ENCODE data around the gene DUSP10. TPM values are rescaled to one million over a fixed set of nuclear protein-coding genes. Genes with fewer than 3 reads are reported as not detected.

The DUSP10 gene
- total and polyA plus RNA-seq, 2 of the 13 experiments (the other 11 are each of a cell fraction or from before 2014, with no cell fraction given), result 2.1 to 4.4 TPM

GRCh38 chr1:221775206-221775605 lies 33.3 kb upstream of the DUSP10 start:
- Histone ChIP-seq H3K79me2 (ENCODE audit: insufficient read depth, low read length) (no peaks in the 10 kb centered on the region), H4K20me1 (ENCODE audit: insufficient read depth, low read length) (no peaks in the 10 kb centered on the region), H3K36me3 (replicated peaks in 1 of 2; ENCODE audit: control insufficient read depth in 1 of 2, insufficient read depth in 2 of 2, low read length in 2 of 2) (no peaks in the 10 kb centered on the region), H3K27me3 (ENCODE audit: control insufficient read depth in 1 of 2, insufficient read depth in 2 of 2, low read length in 2 of 2) (no peaks in the 10 kb centered on the region; a peak in 2 of 5 replicates), H2AFZ (ENCODE audit: low read length) (no peak overlapping the region), H3K4me2 (ENCODE audit: low read depth, low read length) (no peak overlapping the region), H3K9ac (ENCODE audit: insufficient read depth, low read depth, low read length) (no peak overlapping the region), H3K4me3 (replicated peaks in 1 of 3; ENCODE audit: insufficient read depth in 1 of 3, low read depth in 2 of 3, low read length in 3 of 3) (no peak overlapping the region), H3K9me3 (ENCODE audit: low read length) (no peaks in the 10 kb centered on the region), H3K27ac (ENCODE audit: extremely low read length, insufficient read depth, low read length) (no peak overlapping the region), H3K4me1 (ENCODE audit: insufficient read depth, low read length) (no peaks in the 10 kb centered on the region)
- no peak for ATAC-seq
- in situ Hi-C loops (cut with HindIII; ENCODE audit: extremely low pct_ligation_motif_present, low pct_unique_long_range_greater_than_20kb), result no loop called here
- BruUV-seq (replicated peaks), result no TSS peak
- 4% methylated on average over 4 of the region's 4 CpGs for WGBS (ENCODE audit: low lambda C conversion rate)
- no peak for DNase-seq (ENCODE audit: low spot score)
- POLR2A ChIA-PET, result no interaction called here
- intact Hi-C loops (cut with micrococcal nuclease; ENCODE audit: unreplicated experiment), result no loop called here
- TF ChIP-seq ZBTB2 (CRISPR knock-in tag; IDR thresholded peaks at IDR 0.05; ENCODE audit: low read depth) (no peak), ZNF431 (CRISPR knock-in tag; IDR thresholded peaks at IDR 0.05; ENCODE audit: borderline replicate concordance, low read depth) (no peak), CERS6 (CRISPR knock-in tag; IDR thresholded peaks at IDR 0.05) (no peak), ZHX2 (IDR thresholded peaks at IDR 0.05; ENCODE audit: low read depth) (no peak), ZHX2 (CRISPR knock-in tag; IDR thresholded peaks at IDR 0.05; ENCODE audit: borderline replicate concordance) (no peak)
- FAIRE-seq, result no peak
- CTCF ChIA-PET (ENCODE audit: low intra/inter-chr PET ratio, low total read pairs), result no interaction called here
